Astrocyte of the spinal cord (primary cell): ENCODE results near the gene DIP2C.

ENCODE experiments used
- DNase-seq: peaks from one replicate; pipeline ENCODE4 v3.0.0; 2011; ENCODE audit warnings: low read depth, low spot score
- H3K4me3 ChIP-seq: 2 replicates; pipeline ENCODE4 v1.5.1; 2011; ENCODE audit warnings: low read depth, mild to moderate bottlenecking, low read length, moderate library complexity
- in situ Hi-C: cut with HindIII; loops from 2 replicates; pipeline ENCODE4 v1.10.0; 2017; ENCODE audit warnings: low sequenced_read_pairs
- TF ChIP-seq, protein P1 (sequence below): IDR thresholded peaks from 2 replicates; pipeline ENCODE4 v1.5.1; 2012; ENCODE audit warnings: low read depth, mild to moderate bottlenecking, low read length, inconsistent platforms

Gene DIP2C

DNA sequence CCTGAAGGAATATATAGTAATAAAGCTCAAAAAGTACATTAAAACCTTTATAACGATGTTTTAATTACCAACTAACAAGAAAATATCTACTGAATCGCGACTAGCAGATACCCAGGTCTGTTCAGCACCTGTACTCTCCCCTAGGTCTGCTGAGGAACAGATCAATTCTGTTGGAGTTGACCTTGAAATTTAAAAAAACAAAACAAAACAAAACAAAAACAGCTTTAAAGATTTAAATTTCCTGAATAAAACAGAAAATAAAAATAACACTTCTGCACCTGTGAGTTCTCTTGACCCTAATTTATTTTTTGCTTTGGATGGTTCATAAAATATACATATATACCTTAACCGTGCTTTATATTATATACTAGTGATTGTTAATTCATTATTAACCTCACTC lies 24.6 kb downstream of the DIP2C start:
- TF ChIP-seq, protein P1, sequence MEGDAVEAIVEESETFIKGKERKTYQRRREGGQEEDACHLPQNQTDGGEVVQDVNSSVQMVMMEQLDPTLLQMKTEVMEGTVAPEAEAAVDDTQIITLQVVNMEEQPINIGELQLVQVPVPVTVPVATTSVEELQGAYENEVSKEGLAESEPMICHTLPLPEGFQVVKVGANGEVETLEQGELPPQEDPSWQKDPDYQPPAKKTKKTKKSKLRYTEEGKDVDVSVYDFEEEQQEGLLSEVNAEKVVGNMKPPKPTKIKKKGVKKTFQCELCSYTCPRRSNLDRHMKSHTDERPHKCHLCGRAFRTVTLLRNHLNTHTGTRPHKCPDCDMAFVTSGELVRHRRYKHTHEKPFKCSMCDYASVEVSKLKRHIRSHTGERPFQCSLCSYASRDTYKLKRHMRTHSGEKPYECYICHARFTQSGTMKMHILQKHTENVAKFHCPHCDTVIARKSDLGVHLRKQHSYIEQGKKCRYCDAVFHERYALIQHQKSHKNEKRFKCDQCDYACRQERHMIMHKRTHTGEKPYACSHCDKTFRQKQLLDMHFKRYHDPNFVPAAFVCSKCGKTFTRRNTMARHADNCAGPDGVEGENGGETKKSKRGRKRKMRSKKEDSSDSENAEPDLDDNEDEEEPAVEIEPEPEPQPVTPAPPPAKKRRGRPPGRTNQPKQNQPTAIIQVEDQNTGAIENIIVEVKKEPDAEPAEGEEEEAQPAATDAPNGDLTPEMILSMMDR: no peak
- no peak for DNase-seq
- in situ Hi-C loops: no loop called here
- no peak overlapping the region for H3K4me3 ChIP-seq

DNA sequence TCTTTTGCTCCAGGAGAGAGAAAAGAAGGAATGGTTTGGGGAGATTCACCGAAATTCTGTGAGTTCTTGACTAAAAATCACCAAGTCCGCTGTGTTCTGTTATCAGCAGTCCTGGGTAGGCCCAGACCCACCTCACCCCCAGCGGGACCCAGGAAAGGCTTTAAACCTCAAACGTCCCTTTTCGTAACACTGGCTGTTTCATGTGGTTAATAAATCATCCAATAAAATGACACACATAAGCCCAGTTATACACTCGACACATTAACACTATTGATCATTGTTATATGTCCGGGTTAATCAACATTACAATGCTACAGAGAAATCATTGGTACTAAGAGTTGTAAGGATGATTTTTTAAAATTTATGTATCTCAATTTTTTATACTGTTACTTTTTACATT lies 25.2 kb downstream of the DIP2C start:
- in situ Hi-C loops: no loop called here

DNA sequence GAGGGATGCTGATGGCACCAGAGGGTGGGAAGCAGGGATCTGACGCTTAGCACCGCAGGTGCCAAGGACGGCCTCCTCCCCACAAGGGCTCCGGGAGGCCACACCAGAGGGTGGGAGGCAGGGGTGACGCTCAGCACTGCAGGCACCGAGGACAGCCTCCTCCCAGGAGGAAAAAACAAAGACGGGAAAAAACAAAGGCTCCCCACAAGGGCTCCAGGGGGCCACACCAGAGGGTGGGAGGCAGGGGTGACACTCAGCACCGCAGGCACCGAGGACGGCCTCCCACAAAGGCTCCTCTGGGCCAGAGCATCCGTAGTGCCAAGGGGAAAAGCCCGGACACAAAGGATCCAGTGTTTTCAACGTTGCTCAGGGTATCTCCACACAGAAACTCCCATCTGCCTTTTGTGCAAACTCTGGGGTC lies 25.6 kb downstream of the DIP2C start:
- TF ChIP-seq, protein P1: no peak
- in situ Hi-C loops: no loop called here
- H3K4me3 ChIP-seq: no peak overlapping the region
- no peak for DNase-seq

More for the DNA sequence above, 25.2 kb downstream of the DIP2C start:
- no peak for DNase-seq
- no peak overlapping the region for H3K4me3 ChIP-seq
- TF ChIP-seq, protein P1: no peak

DNA sequence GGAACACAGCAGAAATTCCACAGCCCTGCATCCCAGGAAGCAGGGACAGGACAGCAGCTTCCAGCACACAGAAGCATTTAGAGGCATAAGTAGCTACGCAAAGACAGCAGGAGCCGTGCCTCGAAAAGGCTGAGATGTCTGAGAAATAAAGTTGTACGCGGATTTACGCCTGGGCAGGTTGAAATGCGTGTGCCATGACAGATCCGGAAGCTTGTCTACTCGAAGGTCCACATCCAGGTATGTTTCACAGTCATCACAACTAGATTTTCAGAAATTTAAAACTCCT lies 26.1 kb downstream of the DIP2C start:
- no peak overlapping the region for H3K4me3 ChIP-seq
- TF ChIP-seq, protein P1: no peak
- DNase-seq: no peak
- in situ Hi-C loops: no loop called here

DNA sequence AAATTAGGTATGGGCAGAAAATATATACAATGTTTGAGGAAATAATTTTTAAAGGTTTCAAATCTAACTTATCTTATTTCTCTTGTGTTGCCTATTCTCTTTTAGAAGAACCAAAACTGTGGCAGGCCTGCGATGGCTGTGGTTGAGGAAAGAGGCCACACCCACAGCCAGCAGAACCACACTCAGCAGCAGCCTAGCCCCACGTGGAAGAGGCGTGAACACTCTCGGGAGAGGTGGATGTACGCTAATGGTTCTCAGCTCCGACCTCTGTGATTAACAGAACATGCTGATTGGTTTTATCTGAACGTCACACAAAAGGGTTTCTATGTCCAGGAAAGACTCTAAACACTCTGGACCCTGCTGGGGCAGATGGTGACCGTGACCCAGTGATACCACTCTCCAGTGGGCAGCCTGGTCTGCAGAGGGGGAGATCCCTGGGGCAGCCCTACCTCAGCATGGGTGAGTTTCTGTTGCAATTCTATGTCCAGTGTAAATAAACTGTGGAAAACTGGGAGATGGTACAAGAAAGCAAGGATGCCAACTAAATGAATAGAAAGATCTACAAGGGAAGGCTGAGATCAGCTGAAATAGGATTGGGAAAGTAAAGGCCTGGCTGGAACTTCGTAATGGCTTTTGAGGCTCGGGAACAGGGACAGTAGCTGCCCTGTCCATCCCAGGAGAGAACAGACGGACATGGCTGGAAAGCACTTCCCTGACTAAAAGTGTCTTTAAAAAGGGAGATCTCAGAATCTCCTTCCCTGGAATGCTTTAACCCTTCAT lies 26.6 kb downstream of the DIP2C start:
- in situ Hi-C loops: no loop called here
- no peak overlapping the region for H3K4me3 ChIP-seq
- DNase-seq: no peak
- TF ChIP-seq, protein P1: no peak

DNA sequence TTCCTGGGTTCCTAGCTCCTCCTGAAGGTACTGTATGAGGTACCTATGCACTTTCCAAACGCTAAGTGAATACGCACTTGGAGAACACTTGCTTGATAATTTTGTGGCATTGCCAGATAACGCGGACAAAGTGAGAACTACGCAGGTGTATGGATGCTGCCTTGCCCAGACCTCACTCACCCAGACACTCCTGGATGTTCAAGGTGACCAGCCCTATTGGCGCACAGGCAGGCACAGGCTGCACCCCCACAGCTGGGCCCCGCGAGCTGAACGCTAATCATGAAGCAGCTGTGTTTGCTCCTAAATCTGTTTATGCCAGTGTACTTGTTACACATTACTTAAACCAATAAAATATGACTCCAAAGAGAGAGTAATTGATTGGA lies 27.3 kb downstream of the DIP2C start:
- DNase-seq: no peak
- in situ Hi-C loops: no loop called here
- no peak overlapping the region for H3K4me3 ChIP-seq
- TF ChIP-seq, protein P1: no peak
